SU-DHL-6 (cell line): ENCODE measurements around the gene AKAP6.

Experiments used
- EZH2phosphoT487 ChIP-seq: fragments of 200-600 bp; sonication (generic), shearing (Covaris generic); conservative IDR thresholded peaks from 2 replicates; pipeline ENCODE4 v1.6.1; 2018; ENCODE audit warnings: mild to moderate bottlenecking, antibody characterized with exemption, low read length, moderate library complexity, mixed read lengths
- TF ChIP-seq, protein P1 (sequence below): fragments of 200-600 bp; sonication (generic); IDR thresholded peaks from one replicate; pipeline ENCODE4 v1.5.1; 2017; ENCODE audit warnings: antibody characterized with exemption, mild to moderate bottlenecking, low read length, moderate library complexity; ENCODE audit not compliant: insufficient read depth, poor library complexity, severe bottlenecking

GRCh38 chr14:32363761-32364160 is 34.7 kb downstream of the AKAP6 start:
- TF ChIP-seq, protein P1, sequence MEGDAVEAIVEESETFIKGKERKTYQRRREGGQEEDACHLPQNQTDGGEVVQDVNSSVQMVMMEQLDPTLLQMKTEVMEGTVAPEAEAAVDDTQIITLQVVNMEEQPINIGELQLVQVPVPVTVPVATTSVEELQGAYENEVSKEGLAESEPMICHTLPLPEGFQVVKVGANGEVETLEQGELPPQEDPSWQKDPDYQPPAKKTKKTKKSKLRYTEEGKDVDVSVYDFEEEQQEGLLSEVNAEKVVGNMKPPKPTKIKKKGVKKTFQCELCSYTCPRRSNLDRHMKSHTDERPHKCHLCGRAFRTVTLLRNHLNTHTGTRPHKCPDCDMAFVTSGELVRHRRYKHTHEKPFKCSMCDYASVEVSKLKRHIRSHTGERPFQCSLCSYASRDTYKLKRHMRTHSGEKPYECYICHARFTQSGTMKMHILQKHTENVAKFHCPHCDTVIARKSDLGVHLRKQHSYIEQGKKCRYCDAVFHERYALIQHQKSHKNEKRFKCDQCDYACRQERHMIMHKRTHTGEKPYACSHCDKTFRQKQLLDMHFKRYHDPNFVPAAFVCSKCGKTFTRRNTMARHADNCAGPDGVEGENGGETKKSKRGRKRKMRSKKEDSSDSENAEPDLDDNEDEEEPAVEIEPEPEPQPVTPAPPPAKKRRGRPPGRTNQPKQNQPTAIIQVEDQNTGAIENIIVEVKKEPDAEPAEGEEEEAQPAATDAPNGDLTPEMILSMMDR, result no peak
- no peak for TF ChIP-seq EZH2phosphoT487
